Measurements from ENCODE around the gene CEP120. TPM values are rescaled to one million over a fixed set of nuclear protein-coding genes. Genes with fewer than 3 reads are reported as not detected.

The CEP120 gene
- total and polyA plus RNA-seq, 4 donors: 5.0 to 29.6 (median 12.6) TPM

GRCh38 chr5:123455095-123455494 lies 31.9 kb upstream of the CEP120 start:
- H3K27ac ChIP-seq (ENCODE audit: low read depth in 1 of 2, low read length in 1 of 2): no peak overlapping the region
- H3K9ac ChIP-seq (ENCODE audit: insufficient read depth in 1 of 2, low read length in 2 of 2): no peak overlapping the region
- H3K4me3 ChIP-seq: no peak overlapping the region
- no peaks in the 10 kb centered on the region for H3K9me3 ChIP-seq (ENCODE audit: control insufficient read depth in 4 of 4, insufficient read depth in 3 of 4, low read length in 3 of 4)
- 54 to 85% methylated on average over 3 of the region's 3 CpGs for WGBS, 2 donors
- H3K4me1 ChIP-seq (ENCODE audit: control insufficient read depth in 5 of 5, insufficient read depth in 5 of 5, low read length in 5 of 5): peaks cover 0 to 11% (median 0%) of the 10 kb centered on the region in 5 donors
- no peak for ATAC-seq (ENCODE audit: insufficient read depth, low FRiP score)
- no peak for TF ChIP-seq CTCF (IDR thresholded peaks at IDR 0.05; ENCODE audit: control extremely low read depth, extremely low read depth)
- no peaks in the 10 kb centered on the region for H3K27me3 ChIP-seq (ENCODE audit: control insufficient read depth in 3 of 3, insufficient read depth in 3 of 3, low read length in 2 of 3)
- no peaks in the 10 kb centered on the region for H3K36me3 ChIP-seq (ENCODE audit: control insufficient read depth in 4 of 4, insufficient read depth in 4 of 4, low read length in 4 of 4)
- DNase-seq: peak in 2 of 3 donors; percentile 17 to 39

GRCh38 chr5:123454259-123454911 lies 31.2 kb upstream of the CEP120 start:
- no peak for ATAC-seq (ENCODE audit: insufficient read depth, low FRiP score)

GRCh38 chr5:123452401-123452800 lies 29.2 kb upstream of the CEP120 start:
- ATAC-seq (ENCODE audit: insufficient read depth, low FRiP score) (no peak), DNase-seq (no peak)
- Histone ChIP-seq H3K4me1 (ENCODE audit: control insufficient read depth in 5 of 5, insufficient read depth in 5 of 5, low read length in 5 of 5) (peaks cover 0 to 20% (median 0%) of the 10 kb centered on the region in 5 donors), H3K4me3 (no peak overlapping the region), H3K27me3 (ENCODE audit: control insufficient read depth in 3 of 3, insufficient read depth in 3 of 3, low read length in 2 of 3) (no peaks in the 10 kb centered on the region), H3K9me3 (ENCODE audit: control insufficient read depth in 4 of 4, insufficient read depth in 3 of 4, low read length in 3 of 4) (no peaks in the 10 kb centered on the region), H3K27ac (ENCODE audit: low read depth in 1 of 2, low read length in 1 of 2) (no peak overlapping the region), H3K36me3 (ENCODE audit: control insufficient read depth in 4 of 4, insufficient read depth in 4 of 4, low read length in 4 of 4) (no peaks in the 10 kb centered on the region), H3K9ac (ENCODE audit: insufficient read depth in 1 of 2, low read length in 2 of 2) (no peak overlapping the region)
- TF ChIP-seq CTCF (IDR thresholded peaks at IDR 0.05; ENCODE audit: control extremely low read depth, extremely low read depth): no peak
- WGBS, 2 donors: 50 to 58% methylated on average over 4 of the region's 4 CpGs

More at GRCh38 chr5:123454259-123454911, 31.2 kb upstream of the CEP120 start:
- Histone ChIP-seq H3K4me3 (no peak overlapping the region), H3K4me1 (ENCODE audit: control insufficient read depth in 5 of 5, insufficient read depth in 5 of 5, low read length in 5 of 5) (peaks cover 0 to 19% (median 0%) of the 10 kb centered on the region in 5 donors), H3K9me3 (ENCODE audit: control insufficient read depth in 4 of 4, insufficient read depth in 3 of 4, low read length in 3 of 4) (no peaks in the 10 kb centered on the region), H3K9ac (ENCODE audit: insufficient read depth in 1 of 2, low read length in 2 of 2) (no peak overlapping the region), H3K36me3 (ENCODE audit: control insufficient read depth in 4 of 4, insufficient read depth in 4 of 4, low read length in 4 of 4) (no peaks in the 10 kb centered on the region), H3K27me3 (ENCODE audit: control insufficient read depth in 3 of 3, insufficient read depth in 3 of 3, low read length in 2 of 3) (no peaks in the 10 kb centered on the region), H3K27ac (ENCODE audit: low read depth in 1 of 2, low read length in 1 of 2) (no peak overlapping the region)
- 76 to 86% methylated on average over 1 of the region's 1 CpG for WGBS, 2 donors
- peak in 1 of 3 donors; percentile 16 for DNase-seq
- no peak for TF ChIP-seq CTCF (IDR thresholded peaks at IDR 0.05; ENCODE audit: control extremely low read depth, extremely low read depth)
